ENCODE results near the gene TPTE2.

TPTE2 gene

GRCh38 chr13:19597523-19597922 lies 36.2 kb upstream of the TPTE2 start:
- H3K4me3 ChIP-seq (ENCODE audit: low read length): no peak overlapping the region
- DNase-seq (ENCODE audit: low read depth): peak; percentile 81
- TF ChIP-seq CTCF (IDR thresholded peaks at IDR 0.05; ENCODE audit: insufficient read depth, low read depth, low read length, missing control alignments): no peak

DNA sequence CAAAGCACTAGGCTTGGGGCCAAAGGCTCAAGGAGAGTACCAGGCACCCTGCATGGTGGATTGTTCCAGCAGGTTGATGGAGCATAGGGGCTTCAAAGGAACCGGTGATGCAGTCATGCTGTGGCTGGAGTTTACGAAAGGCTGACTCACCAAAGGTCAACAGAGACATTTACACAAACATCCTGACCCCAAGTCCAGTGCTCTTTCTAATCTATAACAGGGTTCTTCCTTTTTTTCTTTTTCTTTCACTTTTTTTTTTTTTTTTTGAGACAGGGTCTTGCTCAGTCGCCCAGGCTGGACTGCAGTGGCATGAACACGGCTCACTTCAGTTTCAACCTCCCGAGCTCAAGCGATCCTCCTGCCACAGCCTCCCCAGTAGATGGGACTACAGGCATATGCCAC lies 35.6 kb upstream of the TPTE2 start:
- no peak overlapping the region for H3K4me3 ChIP-seq (ENCODE audit: low read length)
- no peak for TF ChIP-seq CTCF (IDR thresholded peaks at IDR 0.05; ENCODE audit: insufficient read depth, low read depth, low read length, missing control alignments)
- DNase-seq (ENCODE audit: low read depth): peak; percentile 57

- no peak overlapping the region for H3K4me3 ChIP-seq (ENCODE audit: low read length)
- no peak for DNase-seq (ENCODE audit: low read depth)
- TF ChIP-seq CTCF (IDR thresholded peaks at IDR 0.05; ENCODE audit: insufficient read depth, low read depth, low read length, missing control alignments): no peak
Observed at GRCh38 chr13:19596086-19596485, 34.8 kb upstream of the TPTE2 start.

DNA sequence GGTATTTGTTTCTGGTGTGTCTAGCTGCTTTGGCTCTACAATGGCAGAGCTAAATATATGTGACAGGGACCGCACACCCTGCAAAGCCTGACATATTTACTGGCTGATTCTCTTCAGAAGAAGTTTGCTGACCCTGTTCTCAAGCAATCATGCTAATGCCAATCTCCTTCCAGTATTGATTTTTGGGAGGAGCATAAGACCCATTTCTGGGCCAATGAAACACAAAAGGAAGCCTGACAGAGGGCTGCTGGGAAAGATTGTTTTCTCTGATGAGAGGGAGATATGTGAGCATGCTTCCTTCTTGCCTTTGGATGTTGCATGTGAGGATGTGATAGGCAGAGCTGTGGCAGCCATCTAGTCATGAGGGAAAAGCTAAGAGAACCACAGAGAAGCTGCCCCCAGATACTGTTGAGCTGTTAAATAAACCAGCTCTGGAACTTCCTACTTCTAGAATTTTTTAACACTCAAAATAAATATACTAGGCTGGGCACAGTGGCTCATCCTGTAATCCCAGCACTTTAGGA lies 31.4 kb upstream of the TPTE2 start:
- H3K4me3 ChIP-seq (ENCODE audit: low read length): no peak overlapping the region
- no peak for TF ChIP-seq CTCF (IDR thresholded peaks at IDR 0.05; ENCODE audit: insufficient read depth, low read depth, low read length, missing control alignments)
- no peak for DNase-seq (ENCODE audit: low read depth)

DNA sequence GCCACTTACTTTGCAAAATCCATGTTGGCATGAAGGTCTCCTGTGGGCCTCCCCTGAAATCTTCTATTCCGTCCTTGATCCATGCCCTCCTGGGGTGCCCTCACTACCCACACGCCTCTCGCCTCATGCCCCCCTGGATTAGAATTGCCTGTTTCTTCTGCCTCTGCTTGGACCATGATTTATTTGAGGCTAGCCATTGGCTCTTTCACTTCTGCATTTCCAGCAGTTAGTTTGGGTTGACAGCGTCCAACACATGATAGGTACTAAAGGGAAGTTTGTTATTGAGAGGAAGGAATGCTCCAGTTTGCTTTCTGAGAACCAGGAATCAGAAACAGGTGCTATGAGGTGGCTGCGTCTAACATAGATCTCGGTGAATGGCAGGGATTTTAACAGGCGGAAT lies 30.5 kb upstream of the TPTE2 start:
- no peak for DNase-seq (ENCODE audit: low read depth)
- no peak for TF ChIP-seq CTCF (IDR thresholded peaks at IDR 0.05; ENCODE audit: insufficient read depth, low read depth, low read length, missing control alignments)

DNA sequence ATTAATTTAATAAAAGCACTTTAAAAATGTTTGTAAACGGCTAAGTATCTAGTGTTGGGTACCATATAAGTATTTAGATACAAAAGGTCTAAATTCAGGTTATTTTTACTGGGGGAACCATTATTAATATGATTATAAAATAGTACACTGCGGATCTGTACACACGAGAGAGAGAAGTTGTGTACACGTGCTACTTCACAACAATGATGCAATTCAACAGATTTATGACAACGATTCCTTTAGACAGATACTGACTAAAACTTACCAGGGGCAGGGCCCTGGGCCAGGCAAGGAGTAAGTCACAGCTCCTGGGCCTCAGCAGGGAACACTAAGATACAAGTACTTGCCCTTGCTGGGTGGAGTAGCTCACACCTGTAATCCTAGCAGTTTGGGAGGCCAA lies 29.1 kb upstream of the TPTE2 start:
- no peak overlapping the region for H3K4me3 ChIP-seq (ENCODE audit: low read length)
- no peak for TF ChIP-seq CTCF (IDR thresholded peaks at IDR 0.05; ENCODE audit: insufficient read depth, low read depth, low read length, missing control alignments)
- no peak for DNase-seq (ENCODE audit: low read depth)

More for the DNA sequence above, 30.5 kb upstream of the TPTE2 start:
- H3K4me3 ChIP-seq (ENCODE audit: low read length): no peak overlapping the region

GRCh38 chr13:19589312-19589711 lies 28.0 kb upstream of the TPTE2 start:
- no peak overlapping the region for H3K4me3 ChIP-seq (ENCODE audit: low read length)
- DNase-seq (ENCODE audit: low read depth): no peak
- no peak for TF ChIP-seq CTCF (IDR thresholded peaks at IDR 0.05; ENCODE audit: insufficient read depth, low read depth, low read length, missing control alignments)

Measured in epithelial cell of esophagus (primary cell).